T-helper 2 cell (primary cell): Measurements from ENCODE around the gene CNN2.

Experiments
- DNase-seq, 5 experiments: peaks; one replicate each; pipeline versions ENCODE4 v3.0.0 to v3.0.0-alpha.2; 2012 to 2022

Gene CNN2

DNA sequence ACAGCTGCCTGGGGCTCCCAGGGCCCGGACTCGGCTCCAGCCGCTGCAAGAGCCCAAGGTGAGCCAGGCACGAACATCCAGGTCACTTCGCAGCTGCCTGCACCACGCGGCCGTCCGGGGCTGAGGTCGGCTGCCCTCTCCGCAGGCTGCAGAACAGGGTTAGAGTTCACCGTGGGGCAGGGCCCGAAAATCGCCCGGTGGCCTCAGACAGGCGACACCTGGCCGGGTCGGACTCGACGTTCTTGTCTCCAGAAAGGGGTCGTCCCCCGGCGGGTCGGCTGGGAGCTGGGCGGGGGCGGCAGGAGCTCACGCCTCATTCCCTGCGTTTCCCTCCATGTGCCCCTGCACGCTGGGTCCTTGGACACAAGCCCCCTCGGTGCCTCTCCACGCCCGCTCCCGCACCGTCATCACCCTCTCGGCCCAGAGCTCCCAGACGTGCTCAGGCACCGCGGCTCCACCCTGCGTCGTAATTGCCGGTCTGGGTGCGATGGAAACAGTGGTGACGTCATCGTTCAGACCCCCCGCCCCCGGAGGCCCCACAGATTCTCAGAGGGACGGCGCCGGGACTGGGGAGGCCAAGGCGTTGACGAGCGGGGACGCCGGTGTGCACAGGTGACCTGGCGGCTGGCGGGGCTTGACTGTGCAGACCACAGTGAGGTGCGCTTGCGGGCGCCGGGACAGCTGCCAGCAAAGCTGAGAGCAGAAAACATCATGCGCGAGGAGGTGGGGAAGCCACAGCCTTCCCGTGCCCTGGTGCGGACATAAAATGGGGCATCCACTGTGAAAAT is 30.2 kb upstream of the CNN2 start:
- DNase-seq = peak; percentile 35 to 99 (median 53)

DNA sequence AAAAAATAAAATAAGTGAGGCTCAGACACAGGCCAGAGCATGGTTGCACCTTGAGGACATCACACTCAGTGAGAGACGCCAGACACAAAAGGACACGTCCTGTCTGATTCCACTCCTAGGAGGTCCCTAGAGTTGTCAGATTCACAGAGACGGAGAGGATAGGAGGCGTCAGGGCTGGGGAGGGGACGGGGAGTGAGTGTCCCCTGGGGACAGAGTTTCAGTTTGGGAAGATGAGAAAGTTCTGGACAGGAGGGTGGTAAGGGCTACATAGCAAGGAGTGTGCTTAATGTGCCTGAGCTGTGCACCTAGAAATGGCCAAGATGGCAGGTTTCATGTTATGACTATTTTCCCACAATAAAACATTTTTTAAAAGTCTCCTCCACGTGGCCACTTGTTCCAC is 28.3 kb upstream of the CNN2 start:
- no peak for DNase-seq

- DNase-seq = no peak
Measured at GRCh38 chr19:999379-999719, 27.1 kb upstream of the CNN2 start.

DNA sequence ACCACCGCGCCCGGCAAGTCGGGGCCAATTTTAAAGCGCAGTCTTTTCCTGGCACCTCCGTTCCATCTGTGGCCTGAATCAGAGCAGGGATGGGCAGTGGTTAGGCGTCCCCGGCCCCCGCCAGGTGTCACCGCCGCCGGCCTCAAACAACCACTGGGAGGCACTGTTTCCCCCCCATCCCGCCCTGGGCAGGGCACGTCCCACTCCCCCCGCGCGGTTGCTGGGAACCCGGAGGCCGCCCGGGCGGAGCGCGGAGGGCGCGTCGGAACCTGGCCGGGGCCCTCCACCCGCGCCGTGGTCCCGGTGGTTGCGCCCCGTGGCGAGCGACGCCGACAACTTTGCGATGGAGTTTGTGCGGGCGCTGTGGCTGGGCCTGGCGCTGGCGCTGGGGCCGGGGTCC is 26.3 kb upstream of the CNN2 start, which contains the start of gene GRIN3B:
TSS of gene GRIN3B (plus strand) at position 325 of the 400 bp plus-strand sequence. CDS start at position 344, 19 bp downstream.
- DNase-seq = peak in 4 of 5 experiments; percentile 52 to 61 (median 56)

- DNase-seq = no peak
Measured at GRCh38 chr19:1000591-1001537, 25.5 kb upstream of the CNN2 start.

- peak; percentile 47 to 64 (median 51) for DNase-seq
Measured at GRCh38 chr19:1001538-1002166, 24.8 kb upstream of the CNN2 start.

- DNase-seq = no peak
Measured at GRCh38 chr19:1002600-1002999, 23.8 kb upstream of the CNN2 start.

DNA sequence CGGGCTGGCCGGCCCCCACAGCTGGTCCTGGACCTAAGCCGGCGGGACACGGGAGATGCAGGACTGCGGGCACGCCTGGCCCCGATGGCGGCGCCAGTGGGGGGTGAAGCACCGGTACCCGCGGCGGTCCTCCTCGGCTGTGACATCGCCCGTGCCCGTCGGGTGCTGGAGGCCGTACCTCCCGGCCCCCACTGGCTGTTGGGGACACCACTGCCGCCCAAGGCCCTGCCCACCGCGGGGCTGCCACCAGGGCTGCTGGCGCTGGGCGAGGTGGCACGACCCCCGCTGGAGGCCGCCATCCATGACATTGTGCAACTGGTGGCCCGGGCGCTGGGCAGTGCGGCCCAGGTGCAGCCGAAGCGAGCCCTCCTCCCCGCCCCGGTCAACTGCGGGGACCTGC is 23.1 kb upstream of the CNN2 start:
- no peak for DNase-seq

- no peak for DNase-seq
Measured at GRCh38 chr19:1004204-1004802, 22.1 kb upstream of the CNN2 start.

GRCh38 chr19:1004803-1005664 is 21.4 kb upstream of the CNN2 start:
- DNase-seq = no peak

- no peak for DNase-seq
Measured at GRCh38 chr19:1006711-1007398, 19.6 kb upstream of the CNN2 start.

GRCh38 chr19:1007399-1008251 is 18.8 kb upstream of the CNN2 start:
- DNase-seq = no peak

DNA sequence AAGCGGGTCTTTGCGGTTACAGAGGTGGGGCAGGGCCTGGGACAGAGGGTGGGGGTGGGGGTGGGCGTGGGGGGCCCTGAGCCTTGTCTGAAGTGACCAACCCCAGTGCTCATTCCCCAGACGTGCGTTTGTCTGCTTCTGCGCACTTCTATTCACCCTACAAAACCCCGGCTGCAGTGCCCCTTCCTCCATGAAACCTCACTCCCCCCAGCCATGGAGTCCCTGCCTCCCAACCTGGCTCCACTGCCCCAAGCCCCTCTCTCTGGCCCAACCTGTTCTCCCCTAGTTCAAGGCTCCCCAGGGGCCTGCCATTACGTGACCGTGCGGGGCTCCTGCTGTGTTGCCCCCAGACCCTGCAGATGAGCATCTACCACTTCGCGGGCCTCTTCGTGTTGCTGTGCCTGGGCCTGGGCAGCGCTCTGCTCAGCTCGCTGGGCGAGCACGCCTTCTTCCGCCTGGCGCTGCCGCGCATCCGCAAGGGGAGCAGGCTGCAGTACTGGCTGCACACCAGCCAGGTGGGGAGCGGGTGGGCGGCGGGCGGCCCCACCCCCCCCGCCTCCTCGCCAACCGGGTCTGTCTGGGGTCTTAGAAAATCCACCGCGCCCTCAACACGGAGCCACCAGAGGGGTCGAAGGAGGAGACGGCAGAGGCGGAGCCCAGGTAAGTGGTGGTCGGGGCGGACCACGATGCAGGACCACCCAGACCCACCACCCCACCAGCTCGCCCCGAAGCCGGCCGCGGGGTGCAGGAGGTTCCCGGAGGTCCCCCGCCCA is 18.0 kb upstream of the CNN2 start:
- DNase-seq = no peak

- DNase-seq = no peak
Measured at GRCh38 chr19:1009041-1009980, 17.1 kb upstream of the CNN2 start.

GRCh38 chr19:1009981-1010538 is 16.3 kb upstream of the CNN2 start:
- no peak for DNase-seq

- no peak for DNase-seq
Measured at GRCh38 chr19:1010586-1011510, 15.6 kb upstream of the CNN2 start.
